Activated T-cell treated with anti-CD3 and anti-CD28 coated beads, Interleukin-2, amount 50 U/mL, for 72 hours (primary cell): ENCODE measurements around the gene CRISP1. TPM values are rescaled to one million over a fixed set of nuclear protein-coding genes. Genes with fewer than 3 reads are reported as not detected.
"Not testable (repeated sequence)": the region's sequence is repeated elsewhere in the genome, so short reads cannot be mapped to it uniquely, and the experiment has no call there.

Experiments used
- ATAC-seq, 2 donors: fragments of 150-1000 bp; cut with Tn5 transposase; replicated peaks in 1 of 2; 2 replicates each; pipeline ENCODE4 v1.10.0; 2021; ENCODE audit warnings: moderate library complexity in 2 of 2, mild to moderate bottlenecking in 1 of 2
- DNase-seq, 2 donors: peaks; one replicate each; pipeline ENCODE4 v3.0.0; 2021 to 2022; ENCODE audit warnings: mixed read lengths in 1 of 2
- H3K27ac Mint-ChIP-seq: one replicate; pipeline ENCODE4 v1.8.0; 2022; ENCODE audit warnings: mild to moderate bottlenecking, moderate library complexity, mixed read lengths
- H3K27me3 Mint-ChIP-seq: one replicate; pipeline ENCODE4 v1.8.0; 2022; ENCODE audit warnings: low read depth, mixed read lengths
- H3K36me3 Mint-ChIP-seq, 2 donors: one replicate each; pipeline ENCODE4 v1.8.0; 2022; ENCODE audit warnings: mixed read lengths in 2 of 2, mild to moderate bottlenecking in 1 of 2; ENCODE audit not compliant: insufficient read depth in 2 of 2
- H3K4me1 Mint-ChIP-seq: one replicate; pipeline ENCODE4 v1.8.0; 2022; ENCODE audit warnings: low read depth, mixed read lengths
- H3K4me3 Mint-ChIP-seq, 2 donors: one replicate each; pipeline ENCODE4 v1.8.0; 2022; ENCODE audit warnings: mild to moderate bottlenecking in 2 of 2, mixed read lengths in 2 of 2, moderate library complexity in 2 of 2
- H3K9me3 Mint-ChIP-seq, 2 donors: one replicate each; pipeline ENCODE4 v1.8.0; 2022; ENCODE audit warnings: mixed read lengths in 2 of 2
- total RNA-seq, 2 donors: library from RNA; stranded (reverse); gene quantifications; one replicate each; pipeline ENCODE4 v1.2.3, GENCODE V29; 2022

Gene CRISP1, protein sequence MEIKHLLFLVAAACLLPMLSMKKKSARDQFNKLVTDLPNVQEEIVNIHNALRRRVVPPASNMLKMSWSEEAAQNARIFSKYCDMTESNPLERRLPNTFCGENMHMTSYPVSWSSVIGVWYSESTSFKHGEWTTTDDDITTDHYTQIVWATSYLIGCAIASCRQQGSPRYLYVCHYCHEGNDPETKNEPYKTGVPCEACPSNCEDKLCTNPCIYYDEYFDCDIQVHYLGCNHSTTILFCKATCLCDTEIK
- not detected for total RNA-seq

DNA sequence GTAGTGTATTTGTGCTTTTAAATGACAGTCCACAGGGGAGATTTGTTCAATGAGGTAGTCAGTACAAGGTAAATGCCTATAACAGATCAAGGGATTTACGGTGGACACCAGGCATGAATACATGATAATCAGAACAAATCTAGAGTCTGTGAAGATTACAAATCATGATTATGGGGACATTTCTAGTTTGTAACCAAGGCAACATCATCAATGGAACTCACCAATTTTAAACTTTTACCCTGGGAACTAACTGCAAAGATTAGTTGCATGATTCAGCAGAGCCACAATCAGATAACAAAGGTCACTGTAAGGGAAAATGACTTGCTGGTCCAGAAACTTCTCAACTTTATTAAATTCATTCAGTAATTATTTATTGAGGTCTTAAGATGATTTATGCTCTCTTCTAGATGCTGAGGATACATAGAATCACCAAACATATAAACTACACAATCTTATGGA, at the start of gene CRISP1:
CRISP1 (minus strand) TSS at position 51 of the 459 bp plus-strand sequence. CDS start 9,135 bp downstream, outside the sequence.
- DNase-seq (no peak), ATAC-seq (no peak)
- no peaks in the 10 kb centered on the region for H3K4me1 Mint-ChIP-seq
- H3K36me3 Mint-ChIP-seq: no peaks in the 10 kb centered on the region
- H3K9me3 Mint-ChIP-seq: peaks cover 2 to 6% of the 10 kb centered on the region in 2 donors
- no peaks in the 10 kb centered on the region for H3K27me3 Mint-ChIP-seq
- H3K27ac Mint-ChIP-seq: no peak within 1 kb of the TSS
- H3K4me3 Mint-ChIP-seq: no peak within 1 kb of the TSS

DNA sequence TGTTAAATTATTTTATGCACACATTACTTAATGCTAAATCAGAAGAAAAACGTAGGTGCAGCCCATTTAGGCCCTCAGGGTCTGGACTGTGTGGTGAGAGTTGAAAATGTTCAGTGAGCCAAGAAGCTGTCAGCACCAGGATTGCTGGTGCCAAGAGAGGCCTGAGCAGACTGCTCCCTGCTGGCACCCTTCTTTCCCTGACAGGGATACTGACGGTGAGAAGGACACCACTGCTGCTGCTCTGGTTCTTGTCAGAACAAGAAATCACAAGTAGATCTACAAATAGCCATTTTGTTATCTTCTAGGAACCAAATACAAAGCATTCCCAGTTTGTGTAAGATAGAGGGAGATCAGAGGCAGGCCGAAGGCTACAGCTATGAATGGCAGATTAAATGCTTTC, 48.7 kb upstream of the CRISP1 start:
- peaks cover 0 to 1% of the 10 kb centered on the region in 2 donors for H3K9me3 Mint-ChIP-seq
- no peaks in the 10 kb centered on the region for H3K36me3 Mint-ChIP-seq
- ATAC-seq: no peak
- H3K27me3 Mint-ChIP-seq: no peaks in the 10 kb centered on the region
- H3K27ac Mint-ChIP-seq: no peak overlapping the region
- no peak for DNase-seq
- no peaks in the 10 kb centered on the region for H3K4me1 Mint-ChIP-seq
- no peak overlapping the region for H3K4me3 Mint-ChIP-seq

DNA sequence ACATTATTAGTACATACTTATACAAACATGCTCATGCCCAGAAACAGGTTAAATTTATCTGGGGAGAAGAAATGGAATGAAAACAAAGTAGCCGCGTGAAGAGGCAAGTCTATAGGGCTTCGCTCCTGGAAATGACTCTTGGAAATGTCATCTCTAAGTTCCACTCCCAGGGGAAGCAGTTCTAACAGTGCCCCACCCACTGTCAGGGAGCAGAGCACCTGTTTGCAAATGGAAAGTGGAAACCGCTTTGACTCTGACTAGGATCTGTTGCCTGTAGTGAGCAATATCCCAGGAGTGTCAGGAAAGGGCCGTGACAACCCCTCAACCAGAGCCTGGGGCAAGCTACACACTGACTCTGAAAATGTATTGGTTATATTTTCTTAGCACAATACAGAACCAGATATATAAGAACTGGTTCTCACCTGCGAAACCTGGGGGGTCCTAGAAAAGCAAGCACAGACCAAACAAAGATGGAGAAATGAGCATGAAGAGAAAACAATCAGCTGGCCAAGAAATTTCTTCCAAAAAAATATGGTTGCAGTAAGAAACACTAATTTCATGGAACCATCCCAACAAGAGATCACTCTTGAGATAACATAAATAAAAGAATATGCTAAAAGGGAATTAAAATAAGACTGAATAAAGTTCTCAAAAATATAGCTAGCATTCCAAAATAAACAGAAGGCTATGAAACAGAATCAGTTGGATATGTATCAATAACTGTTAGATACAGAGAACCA, 47.5 kb upstream of the CRISP1 start:
- Mint-ChIP-seq H3K36me3 (no peaks in the 10 kb centered on the region), H3K9me3 (peaks cover 0 to 1% of the 10 kb centered on the region in 2 donors), H3K27me3 (no peaks in the 10 kb centered on the region), H3K4me1 (no peaks in the 10 kb centered on the region), H3K4me3 (no peak overlapping the region), H3K27ac (no peak overlapping the region)
- DNase-seq: no peak
- no peak for ATAC-seq

DNA sequence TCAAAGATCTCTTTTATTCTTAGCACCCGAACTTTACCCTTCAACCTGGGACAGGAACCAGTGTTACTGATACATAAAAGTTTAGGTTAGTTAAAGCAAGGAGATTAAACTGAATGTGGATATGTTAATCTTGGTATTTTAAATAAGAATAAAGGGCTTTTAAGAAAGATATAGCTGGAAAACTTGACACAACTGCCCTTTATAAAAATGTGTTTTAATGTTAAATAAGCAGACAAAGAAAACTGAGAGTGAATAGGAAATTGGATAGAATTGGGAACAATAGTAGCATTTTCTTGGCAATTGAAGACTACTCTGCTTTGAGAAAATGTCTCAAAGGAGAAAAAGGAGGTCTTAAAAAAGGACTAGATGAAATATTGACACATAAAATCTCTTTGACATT, 45.9 kb upstream of the CRISP1 start:
- ATAC-seq: no peak
- Mint-ChIP-seq H3K27ac (no peak overlapping the region), H3K27me3 (no peaks in the 10 kb centered on the region)

DNA sequence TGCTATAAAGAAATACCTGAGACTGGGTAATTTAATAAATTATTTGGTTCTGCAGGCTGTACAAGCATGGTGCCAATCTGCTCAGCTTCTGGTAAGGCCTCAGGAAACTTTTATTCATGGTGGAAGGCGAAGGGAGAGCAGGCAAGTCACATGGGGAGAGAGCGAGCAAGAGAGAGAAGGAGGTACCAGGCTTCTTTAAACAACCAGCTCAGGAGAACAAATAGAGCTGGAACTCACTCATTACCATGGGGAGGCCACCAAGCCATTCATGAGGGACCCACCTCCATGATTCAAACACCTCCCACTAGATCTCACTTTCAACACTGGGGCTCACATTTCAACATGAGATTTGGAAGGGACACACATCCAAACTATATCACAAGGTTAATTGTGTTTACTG, 44.9 kb upstream of the CRISP1 start:
- no peak for DNase-seq
- no peaks in the 10 kb centered on the region for H3K4me1 Mint-ChIP-seq
- ATAC-seq: no peak
- peaks cover 0 to 1% of the 10 kb centered on the region in 2 donors for H3K9me3 Mint-ChIP-seq
- H3K4me3 Mint-ChIP-seq: no peak overlapping the region
- no peaks in the 10 kb centered on the region for H3K27me3 Mint-ChIP-seq
- H3K27ac Mint-ChIP-seq: no peak overlapping the region
- no peaks in the 10 kb centered on the region for H3K36me3 Mint-ChIP-seq

More for the DNA sequence above, 45.9 kb upstream of the CRISP1 start:
- DNase-seq: no peak
- no peak overlapping the region for H3K4me3 Mint-ChIP-seq
- peaks cover 0 to 1% of the 10 kb centered on the region in 2 donors for H3K9me3 Mint-ChIP-seq
- no peaks in the 10 kb centered on the region for H3K4me1 Mint-ChIP-seq
- no peaks in the 10 kb centered on the region for H3K36me3 Mint-ChIP-seq

DNA sequence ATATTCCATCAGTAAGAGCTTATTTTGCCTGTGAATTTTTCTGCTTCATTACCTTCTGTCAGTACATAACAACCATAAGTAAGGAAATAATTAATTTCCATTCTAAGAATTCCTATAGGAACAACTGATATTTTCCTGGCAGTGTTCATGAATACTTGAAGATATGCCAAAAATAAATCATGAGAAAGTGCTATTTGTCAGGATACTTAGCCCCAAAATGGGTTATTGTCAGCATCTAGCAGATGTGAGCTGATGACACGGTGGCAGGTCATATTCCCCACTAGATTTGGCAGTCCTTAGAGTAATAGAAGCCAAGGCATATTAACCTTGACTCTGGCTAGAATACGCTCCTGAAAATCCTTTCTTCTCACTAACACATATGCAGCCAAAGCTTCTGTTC, 43.2 kb upstream of the CRISP1 start:
- H3K27me3 Mint-ChIP-seq: no peaks in the 10 kb centered on the region
- no peak overlapping the region for H3K4me3 Mint-ChIP-seq
- no peaks in the 10 kb centered on the region for H3K36me3 Mint-ChIP-seq
- H3K27ac Mint-ChIP-seq: no peak overlapping the region
- peaks cover 0 to 1% of the 10 kb centered on the region in 2 donors for H3K9me3 Mint-ChIP-seq
- ATAC-seq: no peak
- DNase-seq: no peak
- no peaks in the 10 kb centered on the region for H3K4me1 Mint-ChIP-seq

GRCh38 chr6:49906526-49906925, 40.2 kb upstream of the CRISP1 start:
- DNase-seq (no peak), ATAC-seq (no peak)
- Mint-ChIP-seq H3K4me3 (no peak overlapping the region), H3K27ac (no peak overlapping the region), H3K9me3 (no peaks in the 10 kb centered on the region), H3K27me3 (no peaks in the 10 kb centered on the region), H3K4me1 (no peaks in the 10 kb centered on the region), H3K36me3 (no peaks in the 10 kb centered on the region)

DNA sequence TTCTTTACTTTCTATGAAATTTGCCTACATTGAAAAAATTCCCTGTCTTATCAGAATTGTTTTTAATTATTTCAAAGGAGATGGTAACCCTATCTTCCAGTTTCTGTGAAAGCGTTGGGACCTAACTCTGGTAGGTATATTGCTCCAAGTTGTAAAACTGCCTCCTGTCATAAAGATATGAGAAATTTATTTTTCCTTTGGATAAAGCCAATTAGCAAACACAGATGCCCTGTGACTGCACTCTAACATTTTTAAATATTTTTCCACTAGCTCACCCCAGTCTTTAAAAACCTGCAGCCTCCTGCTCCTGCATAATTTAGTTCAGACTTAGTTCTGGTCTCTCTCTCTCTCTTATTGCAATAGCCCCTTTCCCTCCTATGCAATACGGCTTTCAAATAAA, 39.0 kb upstream of the CRISP1 start:
- DNase-seq: no peak
- Mint-ChIP-seq H3K36me3 (no peaks in the 10 kb centered on the region), H3K4me3 (no peak overlapping the region), H3K27me3 (no peaks in the 10 kb centered on the region), H3K27ac (no peak overlapping the region), H3K4me1 (no peaks in the 10 kb centered on the region), H3K9me3 (no peaks in the 10 kb centered on the region)
- ATAC-seq: no peak

DNA sequence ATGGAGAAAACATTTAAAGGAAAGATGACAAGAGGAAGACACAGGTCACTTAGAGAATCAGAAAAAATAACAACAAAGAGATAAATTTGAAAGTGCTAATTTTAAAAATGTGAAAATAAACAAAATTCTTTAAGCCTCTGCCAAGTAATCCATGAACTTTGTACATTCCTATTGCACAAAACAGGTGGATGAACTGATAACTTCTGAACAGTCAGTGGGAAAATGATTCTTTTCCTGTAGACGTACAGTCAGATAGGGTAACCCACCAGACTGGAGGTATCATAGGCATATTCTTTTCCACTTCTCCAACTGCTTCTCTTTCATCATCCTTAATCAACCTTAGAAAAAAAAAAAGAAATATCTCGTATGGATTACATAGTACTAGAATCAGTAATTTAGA, 36.5 kb upstream of the CRISP1 start:
- Mint-ChIP-seq H3K36me3 (no peaks in the 10 kb centered on the region), H3K9me3 (no peaks in the 10 kb centered on the region), H3K4me1 (no peaks in the 10 kb centered on the region), H3K27ac (no peak overlapping the region), H3K27me3 (no peaks in the 10 kb centered on the region), H3K4me3 (no peak overlapping the region)
- DNase-seq (no peak), ATAC-seq (no peak)

GRCh38 chr6:49898904-49899566, 32.7 kb upstream of the CRISP1 start:
- peaks cover 6 to 12% of the 10 kb centered on the region in 2 donors for H3K9me3 Mint-ChIP-seq
- H3K27ac Mint-ChIP-seq: no peak overlapping the region
- DNase-seq (no peak), ATAC-seq (no peak)
- no peaks in the 10 kb centered on the region for H3K36me3 Mint-ChIP-seq
- H3K4me3 Mint-ChIP-seq: no peak overlapping the region
- no peaks in the 10 kb centered on the region for H3K4me1 Mint-ChIP-seq
- H3K27me3 Mint-ChIP-seq: no peaks in the 10 kb centered on the region

GRCh38 chr6:49895553-49895952, 29.2 kb upstream of the CRISP1 start:
- H3K4me1 Mint-ChIP-seq, DNase-seq, H3K27ac Mint-ChIP-seq, H3K4me3 Mint-ChIP-seq, H3K36me3 Mint-ChIP-seq, ATAC-seq, H3K27me3 Mint-ChIP-seq: not testable (repeated sequence)
- peaks cover 11 to 12% of the 10 kb centered on the region in 2 donors for H3K9me3 Mint-ChIP-seq

DNA sequence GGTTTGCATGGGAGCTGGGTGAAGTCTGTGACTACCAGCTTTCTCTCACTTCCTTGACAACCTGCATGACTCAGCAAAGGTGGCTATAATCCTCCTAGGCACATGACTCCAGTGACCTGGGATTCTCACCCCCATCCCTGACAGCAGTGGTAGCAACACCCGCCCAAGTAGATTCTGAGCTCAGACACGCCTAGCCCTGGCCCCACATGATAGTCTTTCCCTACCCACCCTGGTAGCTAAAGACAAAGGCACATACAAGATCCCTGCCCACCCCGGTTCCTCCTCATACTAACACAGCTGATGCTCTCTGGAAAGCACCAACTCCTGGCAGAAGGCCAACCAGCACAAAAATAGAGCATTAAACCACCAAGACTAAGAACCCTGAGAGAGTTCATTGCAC, 25.9 kb upstream of the CRISP1 start:
- no peaks in the 10 kb centered on the region for H3K27me3 Mint-ChIP-seq
- no peak overlapping the region for H3K27ac Mint-ChIP-seq
- H3K9me3 Mint-ChIP-seq: peaks cover 12% of the 10 kb centered on the region in 2 donors
- no peak for DNase-seq
- H3K4me3 Mint-ChIP-seq: no peak overlapping the region
- ATAC-seq: no peak
- H3K36me3 Mint-ChIP-seq: no peaks in the 10 kb centered on the region
- H3K4me1 Mint-ChIP-seq: no peaks in the 10 kb centered on the region

- H3K9me3 Mint-ChIP-seq: peaks cover 7 to 13% of the 10 kb centered on the region in 2 donors
- H3K27ac Mint-ChIP-seq: no peak overlapping the region
- no peak for DNase-seq
- no peaks in the 10 kb centered on the region for H3K27me3 Mint-ChIP-seq
- H3K4me1 Mint-ChIP-seq: no peaks in the 10 kb centered on the region
- no peak for ATAC-seq
- H3K4me3 Mint-ChIP-seq: no peak overlapping the region
- no peaks in the 10 kb centered on the region for H3K36me3 Mint-ChIP-seq
Measured at GRCh38 chr6:49890988-49891387, 24.7 kb upstream of the CRISP1 start.
